GM21390 (cell line): ENCODE results near the gene HOXA7.

ENCODE experiments used
- ATAC-seq: cut with Tn5 transposase; IDR thresholded peaks from one replicate; pipeline ENCODE4 v1.9.1; 2021; ENCODE audit not compliant: unreplicated experiment

The HOXA7 gene

GRCh38 chr7:27122077-27122910, 34.2 kb downstream of the HOXA7 start:
- no peak for ATAC-seq

DNA sequence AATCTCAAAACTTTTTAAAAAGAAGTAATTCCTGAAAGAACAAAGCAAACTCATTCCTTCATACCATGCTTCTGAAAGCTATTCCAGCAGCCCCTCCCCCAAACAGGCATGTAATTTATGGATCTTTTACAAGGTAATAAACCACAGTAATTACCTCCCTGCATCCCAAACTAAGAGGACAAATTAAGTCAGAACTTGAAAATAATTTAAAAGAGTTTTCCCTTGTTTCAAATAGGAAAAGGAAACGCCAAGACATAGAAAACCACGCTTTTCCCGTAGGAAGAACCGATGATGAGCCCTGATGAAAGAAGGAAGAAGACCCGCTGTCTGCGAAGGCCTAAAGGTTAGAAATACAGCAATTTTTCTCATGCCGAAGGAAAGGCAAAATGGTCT, 34.8 kb downstream of the HOXA7 start:
- ATAC-seq = no peak

DNA sequence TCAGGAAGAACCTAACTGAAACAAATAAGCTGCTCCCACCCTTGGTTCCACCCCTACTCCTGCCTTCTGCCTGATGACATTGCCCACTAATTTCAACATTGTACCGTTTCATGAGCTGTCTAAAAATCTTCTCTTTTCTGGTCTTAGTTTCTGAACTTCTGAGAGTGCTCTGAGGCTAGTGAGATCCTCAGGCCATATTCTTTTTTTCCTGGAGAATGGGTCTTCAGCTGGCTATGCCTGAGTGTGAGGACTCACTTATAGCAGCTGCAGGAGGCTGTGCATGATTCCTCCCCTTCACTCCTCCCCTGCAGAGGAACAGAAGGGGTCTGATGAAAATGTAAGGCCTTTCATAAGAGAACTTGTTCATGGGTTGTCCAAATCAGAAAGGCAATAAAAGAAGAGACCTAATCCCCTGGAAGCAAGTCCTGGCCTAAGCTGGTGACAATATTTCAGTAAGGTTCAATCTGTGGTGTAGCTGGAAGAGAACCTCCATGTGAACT, 37.0 kb downstream of the HOXA7 start:
- no peak for ATAC-seq

GRCh38 chr7:27118580-27118979, 37.9 kb downstream of the HOXA7 start:
- ATAC-seq = no peak

GRCh38 chr7:27117887-27118491, 38.5 kb downstream of the HOXA7 start:
- ATAC-seq = no peak

DNA sequence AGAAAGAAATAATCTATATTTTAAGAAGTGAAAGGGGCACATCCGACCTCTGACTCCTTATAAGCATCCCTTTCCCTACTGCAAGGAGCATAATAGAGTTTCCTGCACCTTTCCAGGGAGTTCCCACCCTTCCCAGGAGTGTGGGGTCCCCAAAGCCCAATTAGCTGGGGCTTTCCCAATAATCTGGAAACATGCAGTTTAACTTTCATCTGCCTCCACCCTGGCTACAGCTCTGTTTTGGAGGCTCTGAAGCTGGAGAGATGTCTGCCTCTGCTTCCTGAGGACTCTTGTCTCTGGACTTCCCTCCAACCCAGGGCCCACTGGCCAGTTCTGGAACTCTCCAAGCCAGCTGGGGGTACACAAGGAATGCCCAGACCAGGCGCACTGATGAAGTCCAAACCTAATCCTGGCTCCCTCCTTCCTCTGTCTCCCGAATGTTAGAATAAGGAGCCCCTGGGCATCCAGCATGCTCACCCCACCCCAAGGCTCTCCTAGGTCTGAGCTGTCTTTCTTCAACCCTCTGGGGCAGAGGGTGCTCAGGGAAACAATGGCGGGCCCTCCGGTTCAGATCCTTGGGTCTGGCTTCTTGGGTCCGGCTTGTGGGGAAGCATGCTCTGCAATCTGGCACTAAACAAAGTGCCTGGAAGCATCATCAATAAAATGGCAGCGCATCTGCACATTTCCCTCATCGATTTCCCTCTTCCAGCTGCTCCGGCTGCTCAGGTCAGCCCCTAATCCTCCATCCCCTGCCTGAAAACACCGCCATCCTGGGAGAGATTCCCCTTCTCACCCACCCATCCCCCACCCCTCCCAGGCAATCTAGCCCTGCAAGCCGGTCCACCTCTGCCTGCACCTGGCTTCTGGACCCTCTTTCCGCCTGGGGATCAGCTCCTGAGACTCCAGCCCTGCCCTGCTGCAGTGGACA, 39.3 kb downstream of the HOXA7 start:
- ATAC-seq = no peak

DNA sequence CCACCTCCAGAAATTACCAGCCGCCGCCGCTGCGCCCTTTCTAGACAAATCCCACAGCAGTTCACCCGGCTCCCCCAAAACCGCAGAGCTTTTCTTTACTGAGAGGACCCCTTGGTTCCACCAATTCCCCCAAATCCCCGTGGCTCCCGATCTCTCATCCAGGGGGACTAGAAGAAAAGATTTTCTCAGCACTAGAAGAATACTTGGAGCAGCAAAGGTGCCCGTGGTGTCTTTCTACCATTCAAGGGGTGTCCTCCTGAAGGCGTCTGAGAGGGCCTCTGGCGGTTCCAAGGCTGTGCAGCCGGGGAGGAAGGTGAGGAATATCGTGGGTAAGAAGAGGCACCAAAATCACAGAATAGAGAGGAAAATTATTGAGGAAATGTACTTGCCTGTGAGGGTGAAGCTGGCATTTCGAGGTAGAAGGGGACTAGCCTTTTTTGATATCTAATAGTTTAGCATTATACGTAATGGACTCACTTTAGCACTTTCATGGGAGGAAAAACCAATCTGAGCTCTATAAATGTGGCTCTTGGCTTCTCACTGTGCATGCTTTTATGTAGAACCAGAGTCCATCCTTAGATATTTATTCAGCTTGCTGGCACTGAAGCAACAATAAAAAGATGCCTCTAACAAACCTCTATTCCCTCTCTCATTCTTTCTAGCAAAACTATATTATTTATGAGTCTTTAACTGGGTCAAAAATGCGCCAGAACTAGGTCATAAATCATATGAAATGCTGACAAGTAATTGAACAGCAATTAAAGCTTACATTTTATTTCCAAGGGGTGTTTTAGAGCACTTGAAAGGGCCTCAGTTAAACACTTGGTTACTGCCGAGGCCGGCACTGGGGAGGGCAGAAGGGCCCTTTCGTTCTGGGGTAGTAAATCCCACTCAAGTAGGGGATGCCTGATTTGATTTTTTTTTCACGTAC, 40.2 kb downstream of the HOXA7 start:
- no peak for ATAC-seq

DNA sequence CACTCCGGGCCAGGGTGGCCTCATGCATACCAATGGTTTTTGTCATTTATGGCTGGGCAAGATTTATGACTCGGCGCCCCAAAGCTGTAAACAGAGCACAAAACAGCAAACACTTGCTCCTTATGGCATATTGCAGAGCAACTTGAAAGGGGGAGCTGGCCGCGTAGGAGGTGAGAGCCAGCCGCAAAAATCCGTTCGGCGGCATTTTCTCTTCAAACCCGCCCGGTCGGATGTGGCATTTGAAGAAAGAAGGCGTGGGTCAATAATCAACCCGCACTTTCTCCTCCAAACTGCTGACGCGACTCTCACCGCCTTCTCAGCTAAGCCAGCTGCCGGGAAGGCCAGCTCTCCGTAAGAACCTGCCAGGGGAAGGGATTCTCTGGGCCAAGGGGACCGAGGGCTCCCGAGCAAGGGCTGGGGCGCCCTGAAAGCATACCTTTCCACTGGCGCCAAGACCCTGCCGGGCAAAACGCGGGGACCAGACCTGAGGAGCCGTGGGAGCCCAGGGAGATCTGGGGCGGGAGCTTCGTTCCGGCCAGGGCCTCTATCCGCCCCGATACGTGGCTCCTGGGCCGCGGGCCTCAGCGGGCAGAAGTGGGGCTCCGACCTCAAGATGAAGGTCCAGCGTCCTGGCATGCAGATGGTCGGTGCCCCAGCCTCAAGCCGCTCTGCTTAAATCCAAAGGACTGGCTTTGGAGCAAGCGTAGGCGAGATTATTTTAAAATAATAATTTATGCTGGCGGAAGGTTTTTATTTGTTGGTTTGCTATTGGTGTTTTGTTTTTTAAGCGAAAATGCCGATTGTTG, 41.1 kb downstream of the HOXA7 start:
- no peak for ATAC-seq

DNA sequence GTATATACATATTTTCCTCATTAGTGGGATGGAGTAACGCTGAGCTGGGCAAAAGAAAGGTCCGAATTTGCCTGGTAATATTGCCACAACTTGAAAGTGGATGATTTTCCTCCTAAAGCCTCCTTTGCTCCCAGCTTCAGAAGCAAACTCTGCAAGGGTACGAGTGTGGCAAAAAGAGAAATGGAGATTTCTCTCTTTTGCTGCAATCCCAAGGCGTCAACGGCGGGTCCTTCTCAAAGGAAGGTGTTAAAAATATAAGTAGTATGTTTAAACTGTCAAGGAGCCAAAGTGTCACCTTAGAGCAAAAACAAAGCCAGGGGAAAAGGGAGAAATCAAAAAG, 41.6 kb downstream of the HOXA7 start:
- no peak for ATAC-seq

- no peak for ATAC-seq
Measured at GRCh38 chr7:27113991-27114769, 42.3 kb downstream of the HOXA7 start.

- no peak for ATAC-seq
Measured at GRCh38 chr7:27112955-27113949, 43.2 kb downstream of the HOXA7 start.

- ATAC-seq = no peak
Measured at GRCh38 chr7:27112361-27112760, 44.1 kb downstream of the HOXA7 start.

DNA sequence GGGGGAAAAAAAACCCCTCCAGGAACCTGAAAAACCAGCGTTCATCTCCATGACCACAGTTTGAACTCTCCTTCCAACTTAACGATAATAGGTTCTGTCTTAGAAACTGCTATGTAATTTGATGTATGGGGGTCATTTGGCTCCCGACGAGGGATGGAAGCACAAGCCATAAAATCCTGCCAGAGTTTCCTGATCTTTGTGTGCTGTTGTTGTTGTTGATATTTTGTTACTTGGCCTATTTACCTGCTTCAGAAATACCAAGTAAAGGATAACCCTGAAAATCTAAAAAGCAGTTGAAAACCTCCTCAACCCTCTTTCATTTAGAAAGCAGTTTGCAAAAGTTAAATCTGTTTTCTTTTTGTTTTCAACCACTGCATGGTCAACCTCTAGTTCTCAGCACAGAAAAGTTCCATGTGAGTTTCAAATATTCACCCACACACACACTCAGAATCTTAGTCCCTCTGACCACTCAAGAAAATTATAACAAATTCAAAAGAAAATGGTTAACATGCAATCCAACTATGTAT, 44.7 kb downstream of the HOXA7 start:
- ATAC-seq = no peak

GRCh38 chr7:27111042-27111750, 45.3 kb downstream of the HOXA7 start:
- ATAC-seq = no peak

- ATAC-seq = no peak
Measured at GRCh38 chr7:27110186-27111031, 46.1 kb downstream of the HOXA7 start.
